GM12878 (cell line): ENCODE measurements around the gene DNHD1.

Experiments used
- POLR2A ChIP-seq: IDR thresholded peaks from 2 replicates; pipeline ENCODE4 v1.6.1; 2011; ENCODE audit warnings: low read depth, mild to moderate bottlenecking, low read length
- STAT1 ChIP-seq: fragments of 450-650 bp; conservative IDR thresholded peaks from 2 replicates; pipeline ENCODE4 v1.6.1; 2014; ENCODE audit warnings: antibody characterized with exemption, mild to moderate bottlenecking

DNA sequence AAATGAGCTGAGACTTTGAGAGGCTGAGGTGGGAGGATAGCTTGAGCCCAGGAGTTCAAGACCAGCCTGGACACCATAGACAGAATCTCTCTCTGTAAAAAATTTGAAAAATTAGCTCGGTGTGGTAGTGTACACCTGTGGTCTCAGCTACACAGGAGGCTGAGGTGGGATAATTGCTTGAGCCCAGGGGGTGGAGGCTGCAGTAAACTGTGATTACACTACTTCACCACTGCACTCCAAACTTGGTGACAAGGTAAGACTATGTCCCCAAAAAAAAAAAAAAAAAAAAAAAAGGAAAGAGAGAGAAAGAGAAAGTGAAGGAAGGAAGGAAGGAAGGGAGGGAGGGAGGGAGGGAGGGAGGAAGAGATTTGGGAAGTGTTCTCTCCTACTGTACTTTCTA lies 81.1 kb downstream of the DNHD1 start:
- TF ChIP-seq STAT1, result no peak
- no peak for TF ChIP-seq POLR2A
